Suprapubic skin (tissue), 4 donors: ENCODE measurements around the gene KSR2.

Experiments
- EP300 ChIP-seq: sonication (generic); formaldehyde crosslinking; IDR thresholded peaks from one replicate; pipeline ENCODE4 v1.6.1; 2017; ENCODE audit warnings: antibody characterized with exemption
- POLR2AphosphoS5 ChIP-seq, 3 donors: sonication (generic); formaldehyde crosslinking; IDR thresholded peaks; one replicate each; pipeline ENCODE4 v1.6.1; 2017; ENCODE audit warnings: antibody characterized with exemption in 3 of 3
- TF ChIP-seq, protein P1 (sequence below), 2 donors: fragments of 200-600 bp in 1 of 2; fragments of 450-650 bp in 1 of 2; sonication (generic) in 1 of 2; IDR thresholded peaks; one replicate each; pipeline ENCODE4 v1.5.1; 2016 to 2019; ENCODE audit warnings: antibody characterized with exemption in 2 of 2, mild to moderate bottlenecking in 1 of 2, moderate library complexity in 1 of 2

- TF ChIP-seq, protein P1, sequence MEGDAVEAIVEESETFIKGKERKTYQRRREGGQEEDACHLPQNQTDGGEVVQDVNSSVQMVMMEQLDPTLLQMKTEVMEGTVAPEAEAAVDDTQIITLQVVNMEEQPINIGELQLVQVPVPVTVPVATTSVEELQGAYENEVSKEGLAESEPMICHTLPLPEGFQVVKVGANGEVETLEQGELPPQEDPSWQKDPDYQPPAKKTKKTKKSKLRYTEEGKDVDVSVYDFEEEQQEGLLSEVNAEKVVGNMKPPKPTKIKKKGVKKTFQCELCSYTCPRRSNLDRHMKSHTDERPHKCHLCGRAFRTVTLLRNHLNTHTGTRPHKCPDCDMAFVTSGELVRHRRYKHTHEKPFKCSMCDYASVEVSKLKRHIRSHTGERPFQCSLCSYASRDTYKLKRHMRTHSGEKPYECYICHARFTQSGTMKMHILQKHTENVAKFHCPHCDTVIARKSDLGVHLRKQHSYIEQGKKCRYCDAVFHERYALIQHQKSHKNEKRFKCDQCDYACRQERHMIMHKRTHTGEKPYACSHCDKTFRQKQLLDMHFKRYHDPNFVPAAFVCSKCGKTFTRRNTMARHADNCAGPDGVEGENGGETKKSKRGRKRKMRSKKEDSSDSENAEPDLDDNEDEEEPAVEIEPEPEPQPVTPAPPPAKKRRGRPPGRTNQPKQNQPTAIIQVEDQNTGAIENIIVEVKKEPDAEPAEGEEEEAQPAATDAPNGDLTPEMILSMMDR (IDR thresholded peaks at IDR 0.05): no peak
- TF ChIP-seq POLR2AphosphoS5 (IDR thresholded peaks at IDR 0.05) (no peak), EP300 (no peak)
These were observed 307.9 kb downstream of the KSR2 start for GRCh38 chr12:117660896-117661295.
